Jurkat, Clone E6-1 (cell line): Measurements from ENCODE around the gene RTN4R.

Experiments used
- DNase-seq: peaks from one replicate; pipeline ENCODE4 v3.0.0-alpha.2; 2011; ENCODE audit warnings: low read depth, low spot score
- H3K4me3 ChIP-seq: 2 replicates; pipeline ENCODE4 v1.5.1; 2011; ENCODE audit warnings: mild to moderate bottlenecking, low read length, control low read depth, moderate library complexity

Gene RTN4R

DNA sequence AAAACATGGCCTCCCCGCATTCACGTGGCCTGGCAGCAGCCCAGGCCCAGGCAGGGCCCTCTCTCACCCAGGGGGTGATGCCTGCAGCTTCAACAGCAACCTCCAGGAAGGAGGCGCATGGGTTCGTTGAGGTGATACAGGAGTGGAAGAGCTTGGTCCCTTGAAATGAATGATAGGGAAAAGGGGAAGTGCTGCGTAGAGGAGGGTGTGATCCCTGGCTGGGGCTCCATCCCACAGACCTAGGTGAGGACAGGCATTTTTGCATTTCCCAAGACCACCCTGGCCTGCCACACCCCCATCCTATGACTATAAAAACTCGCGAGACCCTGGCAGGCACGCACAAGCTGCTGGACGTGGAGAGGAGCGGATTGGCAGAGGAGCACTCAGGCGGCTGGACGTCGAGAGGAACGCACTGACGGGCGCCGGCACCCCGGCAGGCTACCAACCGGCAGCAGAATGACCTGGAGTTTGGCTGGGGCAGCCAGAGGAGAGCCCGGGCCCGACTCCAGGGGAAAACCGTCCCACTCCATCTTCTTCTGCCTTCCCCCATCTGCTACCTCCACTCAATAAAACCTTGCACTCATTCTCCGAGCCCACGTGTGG lies 32.6 kb downstream of the RTN4R start:
- DNase-seq = no peak

DNA sequence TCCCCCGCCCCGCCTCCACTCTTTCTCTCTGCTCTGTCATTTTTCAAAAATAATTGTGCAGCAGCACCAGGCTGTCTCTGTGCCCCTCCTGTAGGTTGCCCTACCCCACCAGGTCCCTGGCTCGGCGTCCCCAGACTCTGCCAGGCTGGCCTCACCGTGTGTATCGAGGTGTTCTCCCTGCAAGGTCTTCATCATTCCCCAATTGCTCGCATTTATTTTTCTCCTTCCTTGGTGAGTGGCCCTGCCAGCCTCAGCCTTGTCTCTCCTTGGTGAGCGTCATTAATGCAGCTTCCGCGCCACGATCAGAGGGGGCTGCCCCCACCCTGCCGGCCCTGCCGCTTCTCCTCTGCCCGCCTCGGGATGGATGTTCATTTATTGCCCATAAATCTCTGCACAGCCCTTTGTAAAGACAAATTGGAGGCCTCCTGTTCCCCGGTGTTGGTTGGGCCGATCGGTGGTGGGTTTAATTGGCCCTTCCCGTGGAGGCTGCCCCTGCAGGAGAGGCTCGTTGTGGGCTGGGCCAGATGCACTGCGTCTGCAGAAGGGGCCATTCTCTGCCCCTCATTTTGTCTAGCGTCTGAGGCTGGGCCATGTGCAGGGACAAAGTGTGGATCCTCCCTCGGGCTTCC lies 33.2 kb downstream of the RTN4R start:
- no peak for DNase-seq
- no peak overlapping the region for H3K4me3 ChIP-seq

More for the DNA sequence above, 32.6 kb downstream of the RTN4R start:
- H3K4me3 ChIP-seq = no peak overlapping the region

- H3K4me3 ChIP-seq = no peak overlapping the region
- no peak for DNase-seq
Observed at GRCh38 chr22:20234314-20234682, 33.8 kb downstream of the RTN4R start.

GRCh38 chr22:20233351-20234313 lies 34.5 kb downstream of the RTN4R start:
- DNase-seq = no peak
- no peak overlapping the region for H3K4me3 ChIP-seq

DNA sequence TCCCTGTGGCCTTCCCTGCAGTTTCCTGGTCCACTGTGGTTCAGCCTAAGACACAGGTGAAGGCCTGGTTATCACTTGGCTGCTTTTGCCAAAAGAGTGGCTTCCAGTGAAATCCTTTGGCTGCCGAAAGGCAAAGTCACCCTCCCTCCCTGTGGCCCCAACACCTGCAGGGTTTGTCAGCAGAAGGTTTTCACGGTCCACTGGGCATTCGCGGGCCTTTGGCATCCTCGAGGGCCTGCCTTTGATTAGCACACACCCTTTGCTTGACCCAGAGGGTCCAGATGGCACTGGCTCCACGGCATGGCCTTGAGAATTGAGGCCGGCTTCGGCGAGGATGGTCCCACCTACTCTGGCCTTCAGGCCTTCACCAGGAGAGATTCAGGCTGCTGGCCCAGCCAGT lies 35.3 kb downstream of the RTN4R start:
- H3K4me3 ChIP-seq = no peak overlapping the region

DNA sequence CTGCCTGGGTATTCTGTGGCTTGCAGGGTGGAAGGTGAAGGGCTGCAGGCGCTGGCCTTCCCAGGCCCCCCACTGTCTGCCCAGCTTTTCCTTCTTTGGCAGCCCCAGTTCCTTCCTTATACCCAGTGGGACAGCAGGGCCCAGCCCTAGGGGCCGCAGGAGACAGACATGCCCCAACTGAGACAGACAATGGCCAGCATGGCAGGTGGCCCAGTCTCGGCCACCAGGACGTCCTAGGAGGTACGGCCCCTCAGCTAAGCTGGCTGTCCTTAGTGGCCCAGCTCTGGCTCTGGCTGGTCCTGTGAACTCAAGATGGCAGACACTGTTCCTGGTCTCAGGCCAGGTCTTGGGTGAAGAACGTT lies 35.9 kb downstream of the RTN4R start:
- H3K4me3 ChIP-seq = no peak overlapping the region
- DNase-seq = no peak

More for the DNA sequence above, 35.3 kb downstream of the RTN4R start:
- no peak for DNase-seq

GRCh38 chr22:20231514-20232236 lies 36.4 kb downstream of the RTN4R start:
- no peak for DNase-seq
- no peak overlapping the region for H3K4me3 ChIP-seq

DNA sequence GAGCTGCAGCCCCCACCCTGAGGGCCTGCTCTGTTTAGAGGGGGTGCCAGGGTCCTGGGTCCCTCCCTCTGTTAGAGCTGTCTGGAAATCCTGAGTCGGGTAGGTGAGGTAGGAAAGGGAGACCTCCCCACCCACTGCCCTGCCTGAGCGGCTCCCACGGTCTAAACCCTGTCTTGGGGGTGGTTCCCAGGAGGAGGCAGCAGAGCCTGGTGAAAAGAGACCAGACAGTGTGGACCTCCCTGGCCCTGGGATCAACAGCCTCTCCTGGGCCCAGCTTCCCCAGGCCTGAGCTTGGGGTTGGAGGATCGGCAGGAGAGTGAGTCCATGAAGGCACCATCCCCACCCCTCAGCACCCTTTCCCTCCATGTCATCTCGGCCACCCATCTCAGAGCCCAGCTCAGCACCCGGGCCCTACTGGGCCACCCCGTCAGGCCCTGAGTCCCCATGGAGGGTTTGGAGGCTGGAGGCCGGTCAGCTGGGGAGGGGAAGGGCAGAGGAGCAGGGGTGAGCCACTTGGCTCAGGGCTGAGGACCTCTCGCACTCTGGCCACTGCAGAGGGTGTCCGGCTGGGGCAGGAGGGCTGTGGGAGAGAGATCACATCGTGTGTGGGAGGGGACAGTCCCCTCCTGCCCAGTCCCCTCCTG lies 37.2 kb downstream of the RTN4R start:
- no peak for DNase-seq
- no peak overlapping the region for H3K4me3 ChIP-seq

DNA sequence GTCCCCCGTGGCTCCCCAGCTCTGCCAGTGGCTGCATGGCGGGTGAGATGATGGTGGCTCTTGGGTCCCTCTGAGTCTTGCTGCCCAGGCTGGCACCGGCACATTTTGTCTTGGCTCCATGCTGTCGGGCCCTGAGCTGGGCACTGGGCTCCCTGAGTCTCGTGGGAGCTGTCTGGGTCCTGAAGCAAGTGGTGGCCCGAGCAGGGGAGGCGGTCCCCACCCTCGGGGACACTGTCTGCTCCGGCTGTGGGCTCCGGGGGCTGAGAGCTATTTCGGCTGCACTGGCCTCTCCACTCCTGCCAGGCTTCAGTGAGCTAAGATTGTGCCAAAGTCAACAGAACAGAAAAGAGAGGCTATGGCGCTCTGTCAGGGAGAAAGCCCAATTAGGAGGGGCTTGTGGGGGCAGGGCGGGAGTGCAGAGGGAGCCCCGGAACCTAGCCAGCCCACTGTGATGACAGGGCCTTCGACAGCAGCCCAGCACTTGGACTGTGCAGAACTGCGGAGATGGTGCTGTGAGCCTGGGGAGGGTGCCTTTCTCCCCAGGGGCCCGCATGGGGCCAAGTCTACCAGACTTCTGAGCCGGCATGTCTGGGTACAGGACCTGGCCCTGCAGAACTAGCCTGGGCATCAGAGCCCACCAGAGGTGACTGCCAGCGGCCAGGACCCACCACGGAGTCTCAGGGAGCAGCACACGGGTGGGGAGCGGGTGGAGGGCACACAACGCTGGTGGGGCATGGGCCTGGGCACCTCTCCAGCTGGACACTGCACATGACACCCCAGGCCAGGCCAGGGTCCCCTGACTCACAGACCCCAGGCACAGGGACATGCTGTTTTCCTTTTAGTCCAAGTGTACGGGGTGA lies 38.0 kb downstream of the RTN4R start:
- no peak overlapping the region for H3K4me3 ChIP-seq
- DNase-seq = no peak

- no peak overlapping the region for H3K4me3 ChIP-seq
- DNase-seq = no peak
Observed at GRCh38 chr22:20228939-20229272, 39.2 kb downstream of the RTN4R start.

- no peak for DNase-seq
- H3K4me3 ChIP-seq = no peak overlapping the region
Observed at GRCh38 chr22:20228055-20228938, 39.8 kb downstream of the RTN4R start.

GRCh38 chr22:20227363-20227762 lies 40.8 kb downstream of the RTN4R start:
- H3K4me3 ChIP-seq = no peak overlapping the region
- no peak for DNase-seq

- DNase-seq = no peak
- H3K4me3 ChIP-seq = no peak overlapping the region
Observed at GRCh38 chr22:20226760-20227350, 41.3 kb downstream of the RTN4R start.

DNA sequence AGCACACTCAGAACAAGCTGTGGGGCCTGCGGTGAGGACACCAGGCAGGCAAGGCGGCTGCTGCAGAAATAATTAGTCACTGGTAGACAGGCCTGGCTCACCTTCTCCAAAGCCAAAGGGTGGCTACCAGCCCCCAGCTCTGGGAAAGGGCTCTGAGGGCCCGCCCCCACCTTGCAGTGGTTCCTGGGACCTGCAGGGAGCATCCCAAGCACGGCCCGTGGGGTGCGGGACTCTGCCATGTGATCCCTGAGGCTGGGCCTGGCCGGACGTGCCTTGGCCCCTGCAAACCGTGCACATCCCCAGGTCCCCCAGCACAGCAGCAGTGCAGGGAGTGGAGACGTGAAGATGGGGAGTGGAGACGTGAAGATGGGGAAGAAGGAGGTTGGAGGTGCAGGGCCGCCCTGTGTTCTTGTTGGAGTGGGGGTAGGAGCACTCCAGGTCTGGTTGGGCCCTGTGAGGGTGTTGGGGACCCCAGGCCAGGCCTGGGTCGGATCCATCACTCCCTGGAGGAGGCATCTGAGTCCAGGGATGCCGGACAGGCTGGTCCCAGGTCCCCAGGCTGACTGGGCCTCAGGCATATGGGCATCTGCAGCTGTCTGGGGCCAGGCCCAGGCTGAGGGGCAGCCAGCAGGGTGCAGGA lies 41.9 kb downstream of the RTN4R start:
- H3K4me3 ChIP-seq = no peak overlapping the region
- DNase-seq = no peak

GRCh38 chr22:20225693-20225966 lies 42.5 kb downstream of the RTN4R start:
- DNase-seq = no peak

DNA sequence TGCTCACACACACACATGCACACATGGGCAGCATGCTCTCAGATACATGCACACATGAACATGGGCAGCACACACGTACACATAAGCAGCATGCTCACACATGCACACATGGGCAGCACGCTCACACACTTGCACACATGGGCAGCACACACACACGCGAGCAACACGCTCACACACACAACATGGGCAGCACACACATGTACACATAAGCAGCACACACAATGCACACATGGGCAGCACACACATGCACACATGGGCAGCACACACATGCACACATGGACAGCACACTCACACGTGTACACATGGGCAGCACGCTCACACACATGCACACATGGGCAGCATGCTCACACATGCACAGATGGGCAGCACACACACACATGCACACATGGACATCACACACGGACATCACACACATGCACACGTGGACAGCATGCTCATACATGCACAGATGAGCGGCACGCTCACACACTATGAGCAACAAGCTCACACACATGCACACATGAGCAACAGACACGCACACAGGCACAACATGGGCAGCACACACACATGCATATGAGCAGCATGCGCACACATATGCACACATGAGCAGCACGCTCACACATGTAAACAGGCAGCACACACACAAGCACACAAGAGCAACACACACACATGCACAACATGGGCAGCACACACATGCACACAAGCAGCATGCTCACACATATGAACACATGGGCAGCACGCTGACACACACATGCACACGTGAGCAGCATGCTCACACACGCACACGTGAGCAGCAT lies 43.0 kb downstream of the RTN4R start:
- no peak for DNase-seq
- no peak overlapping the region for H3K4me3 ChIP-seq

More at GRCh38 chr22:20225693-20225966, 42.5 kb downstream of the RTN4R start:
- H3K4me3 ChIP-seq = no peak overlapping the region
